Lung (tissue), 12 donors: ENCODE data around the gene OPRD1. TPM values are rescaled to one million over a fixed set of nuclear protein-coding genes. Genes with fewer than 3 reads are reported as not detected.

ENCODE experiments used
- ATAC-seq: fragments of 200-7000 bp; cut with Tn5 transposase; one replicate; pipeline ENCODE4 v1.9.1; 2020; ENCODE audit warnings: moderate number of reproducible peaks; ENCODE audit not compliant: insufficient read depth, low FRiP score
- DNase-seq, 3 donors: peaks; one replicate each; pipeline ENCODE4 v3.0.0-alpha.2; 2013 to 2017
- H3K27ac ChIP-seq, 2 donors: one replicate each; pipeline ENCODE4 v1.5.1; 2013; ENCODE audit warnings: mild to moderate bottlenecking in 2 of 2, moderate library complexity in 2 of 2, control low read depth in 1 of 2, inconsistent platforms in 1 of 2, low read depth in 1 of 2, low read length in 1 of 2
- H3K27me3 ChIP-seq, 3 donors: one replicate each; pipeline ENCODE4 v1.5.1; 2013; ENCODE audit warnings: low read length in 2 of 3; ENCODE audit not compliant: control insufficient read depth in 3 of 3, insufficient read depth in 3 of 3
- H3K36me3 ChIP-seq, 4 donors: one replicate each; pipeline ENCODE4 v1.5.1; 2013; ENCODE audit warnings: low read length in 4 of 4, mild to moderate bottlenecking in 1 of 4, moderate library complexity in 1 of 4; ENCODE audit not compliant: control insufficient read depth in 4 of 4, insufficient read depth in 4 of 4
- H3K4me1 ChIP-seq, 5 donors: one replicate each; pipeline ENCODE4 v1.5.1; 2013; ENCODE audit warnings: low read length in 5 of 5, mild to moderate bottlenecking in 2 of 5, moderate library complexity in 1 of 5; ENCODE audit not compliant: control insufficient read depth in 5 of 5, insufficient read depth in 5 of 5
- H3K4me3 ChIP-seq: one replicate; pipeline ENCODE4 v1.5.1; 2013; ENCODE audit warnings: mild to moderate bottlenecking, control low read depth, moderate library complexity
- H3K9ac ChIP-seq, 2 donors: one replicate each; pipeline ENCODE4 v1.5.1; 2013; ENCODE audit warnings: low read length in 2 of 2, control low read depth in 1 of 2; ENCODE audit not compliant: insufficient read depth in 1 of 2
- H3K9me3 ChIP-seq, 4 donors: one replicate each; pipeline ENCODE4 v1.5.1; 2013; ENCODE audit warnings: low read length in 3 of 4, mild to moderate bottlenecking in 1 of 4, moderate library complexity in 1 of 4; ENCODE audit not compliant: control insufficient read depth in 4 of 4, insufficient read depth in 3 of 4
- WGBS, 2 donors: extraction: QIAGEN DNeasy Blood & Tissue Kit; methylation state at CpG; one replicate each; pipeline ENCODE4 v1.1.7; 2013; 5-methylcytosine and 5-hydroxymethylcytosine counted together
- polyA plus RNA-seq, 2 donors: library from polyadenylated mRNA; stranded (reverse); fragments of 200-250 nt; gene quantifications; one replicate each; pipeline ENCODE4 v1.2.1, GENCODE V29; 2013
- total RNA-seq, 2 donors: library from RNA; depleted of rRNA in 1 of 2; stranded (reverse); fragments of >200 nt in 1 of 2; gene quantifications; one replicate each; pipeline ENCODE4 v1.2.1, GENCODE V29; 2014 to 2021
- TF ChIP-seq, protein P1 (sequence below): IDR thresholded peaks from 2 replicates; pipeline ENCODE4 v1.5.1; 2012; ENCODE audit warnings: mild to moderate bottlenecking; ENCODE audit errors: control extremely low read depth, extremely low read depth
- donor health status: control.
- donor health status: control.
- donor health status: Bipolar disorder and iron deficiency.
- donor health status: healthy.
- donor health status: DM: yes; HTN: yes; CAD: no.

Gene OPRD1
- total and polyA plus RNA-seq, 4 donors, result 0.01 to 0.28 (median 0.02) TPM; not detected in 1

DNA sequence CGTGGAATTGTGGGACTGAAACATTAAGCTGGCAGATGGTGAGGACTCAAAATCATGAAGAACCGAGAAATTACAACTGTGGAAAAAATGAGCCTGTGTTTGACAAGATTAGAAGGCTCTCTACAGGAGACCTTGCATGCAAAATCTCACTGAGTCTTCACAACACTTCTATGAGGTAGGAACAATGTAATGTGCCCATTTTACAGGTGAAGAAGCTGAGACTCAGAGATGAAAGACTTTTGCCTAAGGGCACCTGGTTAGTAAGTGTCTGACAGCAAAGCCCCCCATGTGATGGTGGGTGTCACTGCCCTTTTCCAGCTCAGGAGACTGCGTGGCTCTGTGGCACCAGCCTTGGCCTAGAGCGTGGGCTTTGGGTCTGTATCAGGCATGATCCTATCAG is 21.0 kb downstream of the OPRD1 start:
- TF ChIP-seq, protein P1, sequence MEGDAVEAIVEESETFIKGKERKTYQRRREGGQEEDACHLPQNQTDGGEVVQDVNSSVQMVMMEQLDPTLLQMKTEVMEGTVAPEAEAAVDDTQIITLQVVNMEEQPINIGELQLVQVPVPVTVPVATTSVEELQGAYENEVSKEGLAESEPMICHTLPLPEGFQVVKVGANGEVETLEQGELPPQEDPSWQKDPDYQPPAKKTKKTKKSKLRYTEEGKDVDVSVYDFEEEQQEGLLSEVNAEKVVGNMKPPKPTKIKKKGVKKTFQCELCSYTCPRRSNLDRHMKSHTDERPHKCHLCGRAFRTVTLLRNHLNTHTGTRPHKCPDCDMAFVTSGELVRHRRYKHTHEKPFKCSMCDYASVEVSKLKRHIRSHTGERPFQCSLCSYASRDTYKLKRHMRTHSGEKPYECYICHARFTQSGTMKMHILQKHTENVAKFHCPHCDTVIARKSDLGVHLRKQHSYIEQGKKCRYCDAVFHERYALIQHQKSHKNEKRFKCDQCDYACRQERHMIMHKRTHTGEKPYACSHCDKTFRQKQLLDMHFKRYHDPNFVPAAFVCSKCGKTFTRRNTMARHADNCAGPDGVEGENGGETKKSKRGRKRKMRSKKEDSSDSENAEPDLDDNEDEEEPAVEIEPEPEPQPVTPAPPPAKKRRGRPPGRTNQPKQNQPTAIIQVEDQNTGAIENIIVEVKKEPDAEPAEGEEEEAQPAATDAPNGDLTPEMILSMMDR, result no peak

DNA sequence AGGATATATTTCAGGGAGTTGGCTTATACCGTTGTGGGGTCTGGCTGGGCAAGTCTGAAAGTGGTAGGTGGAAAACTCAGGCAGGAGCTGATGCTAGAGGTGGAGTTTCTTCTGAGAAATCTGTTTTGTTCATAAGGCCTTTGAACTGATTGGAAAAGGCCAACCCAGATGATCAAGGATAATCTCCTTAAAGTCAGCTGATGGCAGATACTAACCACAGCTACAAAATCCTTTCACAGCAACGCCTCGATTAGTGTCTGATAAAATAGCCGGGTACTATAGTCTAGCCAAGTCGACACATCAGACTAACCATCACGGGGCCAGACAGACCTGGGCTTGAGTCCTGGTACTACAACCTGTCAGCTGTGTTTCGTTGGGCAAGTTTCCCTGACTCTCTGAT is 21.4 kb downstream of the OPRD1 start:
- no peak overlapping the region for H3K4me3 ChIP-seq
- H3K36me3 ChIP-seq, result no peaks in the 10 kb centered on the region
- TF ChIP-seq, protein P1, result no peak
- no peak overlapping the region for H3K9ac ChIP-seq
- WGBS, 2 donors, result 91% methylated on average over 7 of the region's 7 CpGs
- ATAC-seq (no peak), DNase-seq (no peak)
- H3K9me3 ChIP-seq, result peaks cover 0 to 2% (median 0%) of the 10 kb centered on the region in 4 donors
- H3K27me3 ChIP-seq, result no peaks in the 10 kb centered on the region
- no peaks in the 10 kb centered on the region for H3K4me1 ChIP-seq
- H3K27ac ChIP-seq, result no peak overlapping the region

More for the DNA sequence above, 21.0 kb downstream of the OPRD1 start:
- no peak overlapping the region for H3K9ac ChIP-seq
- H3K27me3 ChIP-seq, result no peaks in the 10 kb centered on the region
- ATAC-seq, result no peak
- 84 to 85% methylated on average over 4 of the region's 4 CpGs for WGBS, 2 donors
- no peak overlapping the region for H3K4me3 ChIP-seq
- DNase-seq, result no peak
- no peaks in the 10 kb centered on the region for H3K36me3 ChIP-seq
- peaks cover 0 to 2% (median 0%) of the 10 kb centered on the region in 4 donors for H3K9me3 ChIP-seq
- no peak overlapping the region for H3K27ac ChIP-seq
- no peaks in the 10 kb centered on the region for H3K4me1 ChIP-seq

DNA sequence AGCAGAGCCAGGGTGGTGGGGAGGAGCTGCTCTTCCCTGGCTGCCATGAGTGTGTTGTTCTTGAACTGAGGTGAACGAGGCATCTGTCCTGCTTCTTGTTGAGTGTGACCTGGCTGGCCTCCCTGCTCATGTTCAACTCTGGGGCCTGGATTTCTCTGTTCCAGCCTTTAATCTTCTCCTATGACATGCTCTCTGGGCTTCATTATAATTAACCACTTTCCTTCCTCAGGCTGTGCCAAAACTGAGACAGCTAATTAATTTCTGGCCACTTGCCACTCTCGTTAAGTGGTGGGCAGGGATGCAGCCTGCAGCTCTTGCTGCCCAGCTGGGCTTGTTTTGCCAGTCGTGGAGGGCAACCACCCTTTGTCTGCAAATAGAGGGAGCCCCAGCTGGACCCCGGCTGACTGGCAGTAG is 23.3 kb downstream of the OPRD1 start:
- WGBS, 2 donors, result 40 to 52% methylated on average over 4 of the region's 4 CpGs
- H3K36me3 ChIP-seq, result no peaks in the 10 kb centered on the region
- TF ChIP-seq, protein P1, result no peak
- H3K27ac ChIP-seq, result no peak overlapping the region
- no peak overlapping the region for H3K4me3 ChIP-seq
- H3K4me1 ChIP-seq, result no peaks in the 10 kb centered on the region
- DNase-seq (no peak), ATAC-seq (no peak)
- H3K9me3 ChIP-seq, result peaks cover 0 to 2% (median 0%) of the 10 kb centered on the region in 4 donors
- H3K27me3 ChIP-seq, result no peaks in the 10 kb centered on the region
- H3K9ac ChIP-seq, result no peak overlapping the region

DNA sequence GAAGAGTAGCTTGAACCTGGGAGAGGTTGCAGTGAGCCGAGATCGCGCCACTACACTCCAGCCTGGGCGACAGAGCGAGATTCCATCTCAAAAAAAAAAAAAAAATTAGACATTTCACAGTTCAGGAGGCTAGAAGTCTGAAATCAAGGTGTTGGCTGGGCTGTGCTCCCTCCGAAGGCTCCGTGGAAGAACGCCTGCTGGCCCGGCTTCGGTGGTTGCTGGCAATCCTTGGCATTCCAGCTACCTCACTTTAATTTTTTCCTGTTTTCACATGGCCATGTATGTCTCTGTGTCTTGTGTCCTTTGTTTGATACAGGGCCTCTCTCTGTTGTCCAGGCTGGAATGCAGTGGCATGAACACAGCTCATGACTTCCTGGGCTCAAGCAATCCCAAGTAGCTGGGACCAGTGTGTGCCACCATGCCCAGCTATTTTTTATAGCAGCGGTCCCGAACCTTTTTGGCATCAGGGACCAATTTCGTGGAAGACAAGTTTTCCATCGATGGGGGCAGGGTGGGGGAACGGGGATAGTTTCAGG is 24.5 kb downstream of the OPRD1 start:
- Histone ChIP-seq H3K9me3 (peaks cover 0 to 2% (median 0%) of the 10 kb centered on the region in 4 donors), H3K36me3 (no peaks in the 10 kb centered on the region), H3K27me3 (no peaks in the 10 kb centered on the region), H3K4me3 (no peak overlapping the region), H3K9ac (no peak overlapping the region), H3K27ac (no peak overlapping the region), H3K4me1 (no peaks in the 10 kb centered on the region)
- TF ChIP-seq, protein P1, result no peak
- ATAC-seq (no peak), DNase-seq (no peak)
- 91 to 97% methylated on average over 15 of the region's 15 CpGs for WGBS, 2 donors
